Measurements from ENCODE around the gene ZNF701. TPM values are rescaled to one million over a fixed set of nuclear protein-coding genes. Genes with fewer than 3 reads are reported as not detected.

Gene ZNF701
- total RNA-seq, 1 experiment from 2014 or later = 24.4 TPM

GRCh38 chr19:52603558-52604207, 33.6 kb downstream of the ZNF701 start:
- no CpG with 5 or more reads among the region's 14 CpGs for WGBS (ENCODE audit: extremely low coverage, insufficient read length, low lambda C conversion rate)
- Histone ChIP-seq H2BK15ac (ENCODE audit: low read depth, low read length) (no peak overlapping the region), H4K91ac (ENCODE audit: insufficient read length, low read depth, low read length) (no peak overlapping the region), H2AFZ (ENCODE audit: low read length) (no peak overlapping the region), H3K14ac (ENCODE audit: insufficient read depth, low read length) (no peak overlapping the region), H3K23me2 (ENCODE audit: insufficient read length, low read depth, low read length, poor library complexity, severe bottlenecking) (peaks cover 9% of the 10 kb centered on the region), H3K4me2 (ENCODE audit: insufficient read depth, insufficient read length, low read length) (no peak overlapping the region), H3K27me3 (ENCODE audit: insufficient read depth, low read length) (no peaks in the 10 kb centered on the region; the same call in 1 of the 2 replicates), H2BK20ac (ENCODE audit: low read depth, low read length, poor library complexity, severe bottlenecking) (no peak overlapping the region), H2BK12ac (ENCODE audit: insufficient read length, low read depth, low read length) (no peak overlapping the region), H3T11ph (ENCODE audit: low read length) (no peak overlapping the region), H3K4ac (ENCODE audit: low read depth, low read length) (no peak overlapping the region), H3K4me1 (ENCODE audit: insufficient read depth, low read length) (no peaks in the 10 kb centered on the region; the same call in 1 of the 2 replicates), H3K27ac (ENCODE audit: insufficient read length, low read depth, low read length) (no peak overlapping the region), H3K56ac (ENCODE audit: insufficient read length, low read depth, low read length) (no peak overlapping the region), H4K5ac (ENCODE audit: insufficient read length, low read depth, low read length) (no peak overlapping the region), H2AK5ac (ENCODE audit: insufficient read length, low read length) (no peak overlapping the region), H3K23ac (ENCODE audit: insufficient read length, low read depth, low read length) (no peak overlapping the region), H2BK5ac (ENCODE audit: insufficient read length, low read length) (no peak overlapping the region), H3K9ac (ENCODE audit: extremely low read depth, insufficient read length, low read length) (no peak overlapping the region), H3K79me2 (ENCODE audit: insufficient read depth, low read length) (no peaks in the 10 kb centered on the region), H4K20me1 (ENCODE audit: control insufficient read depth, insufficient read depth, insufficient read length) (no peaks in the 10 kb centered on the region), H3K18ac (ENCODE audit: insufficient read length, low read depth, low read length) (no peak overlapping the region), H4K8ac (replicated peaks; ENCODE audit: insufficient read length, low read depth, low read length) (no peak overlapping the region), H3K9me3 (ENCODE audit: control insufficient read depth, low read depth, low read length) (no peaks in the 10 kb centered on the region), H2BK120ac (ENCODE audit: low read depth, low read length, poor library complexity, severe bottlenecking) (no peak overlapping the region), H3K79me1 (ENCODE audit: insufficient read depth, low read depth, low read length, poor library complexity, severe bottlenecking) (no peaks in the 10 kb centered on the region)
- Mint-ChIP-seq H3K9me3 (peaks cover 0 to 2% of the 10 kb centered on the region in 2 experiments; a peak in 1 of 5 replicates), H3K36me3 (ENCODE audit: insufficient read depth in 1 of 3, low read depth in 3 of 3) (peaks cover 3 to 11% (median 4%) of the 10 kb centered on the region in 3 experiments; a peak in 4 of 7 replicates), H3K27ac (no peak overlapping the region), H3K4me3 (no peak overlapping the region; a peak in 1 of 5 replicates), H3K4me1 (peaks cover 19 to 25% of the 10 kb centered on the region in 2 experiments), H3K27me3 (ENCODE audit: low read depth) (peaks cover 4% of the 10 kb centered on the region)
- TF ChIP-seq CTCF (conservative IDR thresholded peaks at IDR 0.05) = no peak
- DNase-seq = no peak
